GM18519 (cell line): ENCODE data around the gene CCDC149.

Experiments used
- ATAC-seq: cut with Tn5 transposase; IDR thresholded peaks from one replicate; pipeline ENCODE4 v1.9.1; 2021; ENCODE audit warnings: mild to moderate bottlenecking, moderate library complexity; ENCODE audit not compliant: unreplicated experiment, low FRiP score

The CCDC149 gene

DNA sequence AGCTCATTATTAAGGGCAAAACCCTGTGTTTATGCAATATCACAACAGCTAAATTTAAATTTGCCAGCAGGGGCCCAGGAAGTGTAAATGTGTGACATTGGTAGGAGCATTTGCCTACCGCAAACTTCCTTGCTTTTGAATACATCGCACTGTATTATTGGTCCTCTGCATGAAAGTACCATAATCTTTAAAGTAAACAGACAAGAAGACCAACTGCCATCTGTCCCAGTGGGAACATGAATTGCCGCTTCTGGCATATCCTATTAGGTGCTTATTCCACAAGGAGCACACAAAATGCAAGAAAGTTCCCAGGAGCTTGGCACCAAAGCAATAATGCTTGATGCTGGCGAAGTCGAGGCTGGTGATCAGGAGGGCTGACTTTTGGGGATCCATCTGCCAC lies 66.1 kb downstream of the CCDC149 start:
- ATAC-seq, result no peak

DNA sequence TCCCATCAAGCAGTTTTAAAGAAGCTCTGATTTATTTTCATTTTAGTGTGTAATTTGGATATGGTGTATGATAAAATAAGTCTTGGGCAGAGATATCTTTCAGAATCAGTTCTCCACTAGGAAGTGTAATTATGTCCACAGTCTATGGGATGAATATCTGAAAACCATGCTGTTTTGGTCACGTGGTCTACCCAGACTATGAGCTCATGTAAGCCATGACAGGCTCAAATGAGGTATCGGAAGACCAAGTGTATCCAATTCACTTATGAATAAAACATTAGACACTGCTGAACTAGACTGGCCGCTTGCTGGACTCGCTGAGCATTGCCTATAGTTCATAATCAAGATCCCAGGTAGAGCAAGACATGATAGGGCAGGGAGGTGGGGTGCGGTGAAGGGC lies 66.9 kb downstream of the CCDC149 start:
- ATAC-seq, result no peak

DNA sequence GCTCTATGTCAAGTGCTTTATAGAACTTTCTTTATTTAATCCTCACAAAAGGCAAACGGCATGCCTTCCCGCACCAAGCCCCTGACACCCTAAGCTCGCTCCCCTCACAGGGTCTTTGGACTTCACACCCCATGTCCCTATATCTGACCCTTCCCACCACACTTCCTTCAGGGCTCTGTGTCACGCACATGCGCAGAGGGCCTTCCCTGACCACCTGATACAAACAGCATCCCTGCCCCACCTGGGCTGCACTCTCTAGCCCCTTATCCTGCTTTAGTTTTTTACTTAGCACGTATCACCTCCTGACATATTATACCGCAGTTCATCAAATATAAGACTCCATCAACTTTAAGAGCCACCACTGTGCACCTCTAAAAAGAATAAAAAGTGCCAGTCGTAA lies 67.7 kb downstream of the CCDC149 start:
- no peak for ATAC-seq

DNA sequence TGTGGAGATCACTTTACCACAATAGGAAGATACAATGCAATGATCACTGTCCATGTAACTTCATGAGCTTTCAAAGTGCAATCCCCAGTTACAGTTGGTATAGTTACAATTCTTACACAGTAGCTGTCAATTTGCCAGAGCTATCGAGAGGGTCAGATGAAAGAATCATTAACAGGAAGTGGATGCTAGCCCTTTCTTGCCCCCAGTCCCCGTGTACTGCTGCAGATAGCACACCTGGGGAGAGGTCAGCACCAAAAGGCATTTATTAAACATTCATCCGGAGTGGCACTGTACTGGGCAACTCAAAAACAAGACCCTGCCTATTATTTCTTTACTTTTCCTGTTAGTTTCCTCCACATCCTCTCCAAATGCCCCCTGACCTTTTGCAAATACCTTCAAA lies 69.7 kb downstream of the CCDC149 start:
- ATAC-seq, result no peak

DNA sequence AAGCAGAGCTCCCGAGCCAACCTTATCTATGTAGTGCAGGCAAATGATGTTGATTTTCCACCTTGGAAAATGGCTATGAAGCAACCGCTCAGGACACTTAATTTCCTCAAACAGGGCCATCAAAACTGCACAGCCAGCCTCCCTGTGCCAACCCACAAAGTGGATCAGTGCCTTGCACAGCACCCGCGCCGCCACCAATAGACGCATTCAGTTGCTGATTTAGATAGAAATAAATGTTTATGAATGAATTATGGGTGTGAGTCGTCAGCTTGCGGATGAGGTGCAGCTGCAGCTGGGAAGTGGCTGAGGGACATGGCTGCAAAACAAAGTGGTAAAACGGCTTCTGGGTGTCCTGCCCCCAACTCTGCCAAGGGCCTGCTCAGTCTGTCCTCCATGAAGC lies 70.5 kb downstream of the CCDC149 start:
- ATAC-seq, result no peak

DNA sequence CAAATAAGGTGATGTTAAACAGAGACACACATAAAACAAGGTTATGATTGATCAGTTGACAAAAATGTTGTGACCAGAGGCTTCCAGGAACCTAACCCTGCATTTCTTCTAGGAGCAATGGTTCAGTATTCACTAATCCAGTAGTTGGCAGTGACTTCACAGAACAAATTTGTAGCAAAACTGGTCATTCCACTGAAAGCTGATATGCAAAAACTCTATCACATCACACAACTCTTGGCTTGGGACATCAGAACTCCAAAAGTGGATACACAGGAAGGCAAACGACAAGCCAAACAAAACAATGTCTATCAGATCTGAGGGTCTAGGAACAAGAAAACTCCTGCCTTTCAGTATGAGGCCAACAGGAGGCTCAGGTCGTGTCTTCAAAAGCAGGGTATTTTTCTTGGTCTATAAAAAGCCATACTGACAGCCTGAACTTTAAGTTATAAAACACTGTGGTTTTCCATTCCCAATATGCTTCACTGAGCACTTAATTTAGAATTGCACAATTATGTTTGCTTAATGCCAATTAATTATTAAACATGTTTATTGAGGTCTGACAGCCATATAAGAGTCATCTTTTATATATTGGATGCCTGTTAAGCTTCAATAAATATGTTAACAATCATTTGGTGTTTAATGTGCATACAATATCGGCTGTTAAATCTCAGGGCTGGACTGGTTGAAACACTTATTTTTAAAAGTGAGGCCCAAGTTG lies 71.9 kb downstream of the CCDC149 start:
- no peak for ATAC-seq

DNA sequence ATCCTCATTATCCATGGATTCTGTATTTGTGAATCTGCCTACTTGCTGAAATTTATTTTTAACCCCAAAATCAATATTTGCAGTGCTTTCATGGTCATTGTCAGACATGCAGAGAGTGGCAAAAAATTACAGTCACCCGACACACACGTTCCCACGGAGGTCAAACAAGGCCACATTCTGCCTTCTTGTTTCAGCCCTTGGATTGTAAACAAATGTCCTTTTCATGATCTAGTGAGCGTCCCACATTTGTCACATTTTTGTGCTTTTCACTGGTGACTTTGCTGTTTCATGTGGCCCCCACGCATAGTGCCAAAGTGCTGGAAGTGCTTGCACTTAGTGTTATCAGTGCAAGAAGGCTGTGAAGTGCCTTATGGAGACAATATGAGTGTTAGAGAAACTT lies 72.5 kb downstream of the CCDC149 start:
- ATAC-seq, result no peak

DNA sequence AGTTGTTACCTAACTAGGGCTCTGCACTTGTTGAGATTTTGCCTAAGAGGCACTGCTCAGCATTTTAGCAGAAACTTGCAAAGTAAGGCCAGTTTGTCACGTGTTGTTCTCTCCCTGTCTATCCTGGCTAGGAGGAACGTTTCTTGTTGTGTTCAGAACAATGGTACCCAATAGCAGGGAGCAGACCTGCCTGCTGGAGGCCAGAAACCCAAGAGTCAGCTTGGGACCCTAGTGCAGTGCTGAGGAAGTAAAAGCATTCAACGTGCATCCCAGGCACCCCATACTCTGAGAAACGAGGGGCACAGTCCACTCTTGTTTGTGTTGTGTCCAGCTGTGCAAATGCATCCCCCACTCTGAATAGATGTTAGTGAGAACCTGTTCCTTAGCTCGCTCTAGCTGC lies 75.1 kb downstream of the CCDC149 start:
- ATAC-seq, result no peak

DNA sequence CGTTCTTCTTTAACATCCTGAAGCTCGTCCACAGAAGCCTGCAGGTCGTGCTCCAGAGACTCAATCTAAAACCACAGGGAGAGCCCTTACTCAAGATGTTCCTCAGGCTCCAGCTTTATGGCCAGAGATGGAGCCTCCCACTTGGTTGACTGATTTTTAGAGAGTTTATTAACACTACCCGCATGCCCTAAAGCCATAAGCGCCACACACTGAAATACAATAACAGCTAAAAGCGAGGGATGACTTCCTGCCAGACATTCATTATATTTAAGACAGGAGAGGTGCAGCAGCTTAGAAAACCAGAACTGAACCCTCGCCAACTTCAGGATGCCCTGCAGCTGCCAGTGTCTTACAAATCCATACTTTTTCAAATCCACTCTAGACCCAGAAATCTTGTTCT lies 75.5 kb downstream of the CCDC149 start:
- ATAC-seq, result no peak

DNA sequence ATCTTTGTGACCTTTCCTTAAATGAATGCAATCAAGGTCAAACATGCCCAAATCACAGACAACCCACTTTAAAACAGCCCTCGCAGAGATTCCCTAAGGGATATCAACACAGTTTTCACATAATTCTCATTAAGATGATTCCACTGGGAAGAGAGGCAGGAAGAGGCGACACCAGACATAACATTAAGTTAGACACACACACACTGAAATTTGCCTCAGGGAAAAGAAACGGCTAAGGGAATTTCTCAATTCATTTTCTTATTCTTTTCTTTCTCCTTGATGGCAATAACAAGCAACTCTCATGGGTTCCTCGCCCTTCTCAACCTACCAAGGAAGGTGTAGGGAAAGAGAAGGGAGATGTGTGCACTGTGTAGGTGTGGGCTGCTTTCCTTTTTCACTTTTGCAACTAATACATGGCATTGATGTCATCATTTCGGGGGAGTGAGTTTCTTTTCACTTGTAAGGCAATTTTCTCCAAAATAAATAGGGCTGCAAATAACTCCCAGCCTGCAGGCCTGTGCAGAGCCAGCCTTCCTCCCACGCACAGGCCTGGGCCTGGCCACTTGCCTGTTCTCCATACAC lies 76.1 kb downstream of the CCDC149 start:
- ATAC-seq, result no peak

DNA sequence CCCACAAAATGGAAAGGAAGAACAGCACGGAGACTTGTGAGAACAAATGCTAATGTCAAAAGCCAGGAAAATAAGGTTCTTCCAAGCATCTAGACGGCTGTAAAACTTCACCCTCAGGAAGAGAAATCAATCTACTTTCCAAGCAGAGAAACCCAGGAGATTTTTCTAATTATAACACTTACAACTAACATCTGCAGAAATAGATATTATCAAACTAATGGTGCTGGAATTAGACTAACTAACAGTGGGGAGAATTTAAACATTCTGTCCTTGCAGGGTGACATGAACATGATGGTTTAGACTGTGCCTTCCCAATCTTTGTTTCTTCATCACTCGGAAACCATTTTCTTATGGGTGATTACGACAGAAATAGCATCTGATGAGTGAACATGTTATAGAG lies 77.1 kb downstream of the CCDC149 start:
- no peak for ATAC-seq

DNA sequence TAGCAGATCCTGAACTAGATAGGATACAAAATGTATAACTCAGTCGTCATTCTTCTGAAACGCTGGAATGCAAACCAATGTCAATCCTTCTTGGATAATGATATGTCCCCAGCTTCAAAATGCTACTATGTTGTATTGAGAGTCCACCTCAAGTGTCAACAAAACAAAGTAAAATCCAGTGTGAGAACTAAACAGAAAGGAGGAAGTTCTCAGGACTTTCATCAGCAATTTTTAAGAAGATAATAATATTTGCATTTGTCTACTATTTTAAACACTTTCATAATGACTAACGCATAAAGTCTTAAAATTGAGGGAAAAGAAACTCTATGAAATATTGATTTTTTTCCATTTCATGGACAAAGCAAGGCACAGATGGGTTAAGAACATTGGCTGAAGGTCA lies 81.2 kb downstream of the CCDC149 start:
- peak; percentile 42 for ATAC-seq

DNA sequence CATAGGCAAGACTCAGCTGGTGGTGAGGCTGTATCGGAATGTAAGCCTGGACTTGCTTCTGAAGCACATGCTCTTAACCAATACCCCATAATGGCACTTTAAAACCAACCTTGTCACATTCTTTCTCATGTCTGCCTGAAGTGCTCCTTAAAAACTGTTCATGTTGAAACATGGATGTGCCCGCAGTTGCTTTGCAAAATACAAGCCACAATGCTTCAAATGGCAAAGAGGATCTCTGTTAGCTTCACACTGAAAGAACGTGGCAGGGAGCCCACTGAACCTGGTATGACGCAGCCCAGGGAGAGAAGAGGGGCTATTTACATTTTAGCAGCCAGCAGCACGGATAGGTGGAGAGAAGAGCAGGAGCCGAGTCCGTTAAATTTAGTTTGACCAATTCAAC lies 88.1 kb downstream of the CCDC149 start:
- ATAC-seq, result no peak

DNA sequence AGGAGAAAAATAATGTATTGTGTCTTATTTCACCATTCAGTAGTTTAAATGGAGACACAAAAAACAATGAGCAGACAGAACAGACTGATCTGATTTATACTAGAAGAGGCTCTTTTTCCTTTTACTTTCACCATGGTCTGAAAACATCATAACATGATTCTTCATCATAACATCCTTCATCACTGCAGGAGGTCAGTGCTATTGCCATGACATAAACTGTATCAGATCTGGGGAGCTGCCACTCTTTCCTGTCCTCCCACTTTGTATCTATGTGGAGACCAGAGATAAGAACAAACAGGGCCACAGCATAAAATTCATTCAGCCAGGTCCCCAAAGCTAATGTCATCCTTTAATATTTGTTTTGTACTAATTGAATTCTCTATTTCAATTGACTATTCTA lies 92.3 kb downstream of the CCDC149 start:
- ATAC-seq, result no peak

DNA sequence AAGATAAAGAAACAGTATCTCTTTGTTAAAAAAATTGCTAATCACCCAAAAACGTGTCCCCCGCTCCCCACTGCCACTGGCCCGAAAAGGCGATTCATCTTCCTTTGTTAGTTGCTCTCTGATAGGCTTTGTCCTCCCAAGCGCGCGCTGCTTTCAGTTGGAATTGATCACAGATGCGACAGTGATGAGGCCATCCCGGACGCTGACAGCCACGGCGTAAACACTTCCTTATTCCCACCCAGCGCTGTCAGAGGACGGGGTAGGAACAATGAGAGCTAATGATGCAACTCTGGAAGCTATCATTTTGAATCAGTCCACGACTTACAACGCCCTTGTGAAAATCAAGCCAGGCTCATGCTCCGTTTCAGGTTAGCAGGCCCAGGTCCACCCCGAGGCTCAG lies 96.0 kb downstream of the CCDC149 start:
- ATAC-seq, result no peak

DNA sequence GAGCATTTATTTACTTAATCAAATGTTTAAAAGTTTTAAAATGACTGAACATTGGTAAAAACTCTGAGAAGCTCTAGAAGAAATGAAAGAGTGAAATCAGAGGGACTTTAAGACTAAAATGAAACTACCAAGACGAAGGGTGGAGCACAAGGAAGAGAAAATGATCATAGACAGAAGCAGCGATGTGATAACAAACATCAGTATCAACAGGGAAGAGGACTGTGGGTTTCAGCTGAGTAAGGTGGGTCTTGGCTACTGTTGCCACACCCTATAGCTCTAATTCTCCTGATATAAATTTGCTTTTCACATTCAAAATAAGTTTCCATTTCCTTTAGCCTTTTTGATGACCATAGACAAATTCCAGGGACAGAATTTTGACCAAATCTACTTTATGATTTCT lies 99.1 kb downstream of the CCDC149 start:
- no peak for ATAC-seq

DNA sequence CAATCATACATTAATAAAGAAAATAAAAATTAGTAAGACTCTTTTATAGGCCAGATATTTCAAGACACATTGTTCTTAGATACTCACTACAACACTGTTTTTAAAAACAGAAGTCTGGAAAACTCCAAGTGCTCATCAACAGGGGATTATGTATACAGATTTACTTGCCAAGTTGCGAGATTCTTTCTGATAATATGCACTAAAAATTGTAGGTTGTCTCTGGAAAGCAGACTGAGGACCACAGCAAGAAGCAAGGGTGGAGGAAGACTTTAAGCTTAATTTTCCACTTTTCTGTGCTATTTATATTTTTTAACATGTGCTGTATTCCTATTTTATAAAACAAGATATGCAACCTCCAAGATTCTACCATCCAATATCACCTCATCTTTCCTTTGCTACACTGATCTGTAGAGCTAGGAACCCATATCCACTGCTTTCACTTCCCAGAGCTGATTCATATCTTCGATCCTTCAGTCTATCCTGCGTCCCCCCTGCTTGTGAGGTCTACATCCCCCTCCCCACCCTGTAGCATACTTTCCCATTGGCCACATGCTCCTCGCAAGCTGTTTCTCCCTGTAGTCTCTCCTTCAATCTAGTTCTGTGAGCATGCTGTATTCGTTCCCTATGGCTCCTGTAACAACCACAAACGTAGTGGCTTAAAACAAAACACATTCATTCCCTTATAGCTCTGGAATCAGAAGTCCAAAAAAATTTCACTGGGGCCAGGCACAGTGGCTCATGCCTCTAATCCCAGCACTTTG lies 101.8 kb downstream of the CCDC149 start:
- ATAC-seq, result no peak

DNA sequence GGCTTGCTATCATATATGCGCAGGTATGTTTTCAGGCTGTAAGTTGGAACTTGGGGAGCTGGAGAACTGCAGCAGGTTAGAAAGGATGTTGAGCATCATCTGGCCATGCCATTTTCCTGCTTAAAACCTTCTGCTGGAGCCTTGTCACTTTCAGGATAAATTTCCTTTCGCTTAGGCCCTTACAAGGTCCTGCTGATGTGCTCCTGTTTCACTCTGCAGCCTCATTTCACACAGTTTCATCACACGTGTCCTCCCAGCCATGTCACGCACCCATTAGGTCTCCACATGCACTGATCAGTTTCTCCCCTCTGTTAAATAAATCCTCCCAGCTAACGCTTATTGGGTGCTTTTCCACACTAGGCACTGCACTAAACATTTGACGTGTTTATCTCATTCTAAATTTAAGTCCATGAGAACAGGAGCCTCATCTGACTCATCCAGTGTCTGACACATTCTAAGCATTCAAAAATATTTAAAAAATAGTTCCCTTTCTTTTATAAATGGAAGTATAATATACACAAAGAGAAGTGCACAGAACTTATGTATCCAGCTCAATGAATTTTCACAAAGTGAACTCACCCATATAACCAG lies 102.9 kb downstream of the CCDC149 start:
- no peak for ATAC-seq

DNA sequence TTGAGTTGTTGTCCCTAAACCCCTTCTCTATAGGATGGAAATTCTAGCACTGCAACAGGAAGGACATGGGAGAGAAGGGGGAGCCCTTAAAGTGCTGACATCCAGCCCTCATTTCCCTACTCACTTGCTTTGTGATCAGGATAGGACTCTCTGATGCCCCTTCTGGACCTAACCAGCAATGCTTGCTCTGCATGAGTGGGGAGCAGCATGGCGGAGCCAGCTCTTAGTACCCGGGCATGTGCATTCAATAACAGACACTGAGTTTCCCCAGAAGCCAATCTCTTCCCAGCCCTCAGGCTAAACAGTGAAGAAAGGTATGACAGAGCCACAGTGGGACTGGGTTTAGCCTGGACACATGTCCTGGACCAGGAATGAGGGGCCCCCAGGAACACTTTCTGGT lies 103.5 kb downstream of the CCDC149 start:
- no peak for ATAC-seq

DNA sequence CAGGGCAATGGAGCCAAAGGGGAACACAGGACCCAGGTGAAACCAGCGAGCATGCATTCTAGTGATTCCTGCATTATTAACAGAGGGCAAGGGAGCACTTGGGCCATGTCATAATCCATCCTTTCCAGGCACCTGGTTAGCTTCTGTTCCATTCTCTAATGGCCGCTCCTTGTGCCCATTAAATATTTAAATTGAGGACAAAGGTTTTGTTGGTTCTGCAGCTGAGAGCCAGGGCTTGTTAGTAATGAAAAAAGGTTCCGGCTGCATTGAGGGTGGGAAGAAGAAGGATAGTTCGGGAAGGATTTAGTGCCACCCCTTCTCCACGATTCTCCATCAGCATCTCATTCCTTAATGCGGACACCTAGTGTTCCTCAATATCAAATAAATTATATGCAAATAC lies 103.9 kb downstream of the CCDC149 start:
- ATAC-seq, result no peak

DNA sequence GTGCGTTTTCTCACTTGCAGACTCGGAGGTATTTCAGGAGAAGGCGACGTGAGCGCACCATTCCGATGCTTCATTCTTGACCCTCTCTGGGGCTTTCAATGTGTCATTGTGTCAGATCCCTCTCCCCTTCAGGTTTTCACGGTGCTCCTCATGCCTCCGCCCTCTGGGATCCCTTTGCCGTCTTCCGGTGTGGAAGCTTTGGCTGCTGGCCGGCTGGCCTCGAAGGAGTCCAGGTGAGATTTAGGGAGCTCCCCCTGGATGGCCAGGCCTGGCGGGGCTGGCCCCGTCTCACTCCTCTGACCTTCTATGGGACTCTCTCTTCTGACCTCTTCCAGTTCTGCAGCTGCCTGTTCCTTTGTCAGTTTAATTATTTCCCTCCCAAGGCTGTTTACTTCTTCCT lies 104.6 kb downstream of the CCDC149 start:
- no peak for ATAC-seq

DNA sequence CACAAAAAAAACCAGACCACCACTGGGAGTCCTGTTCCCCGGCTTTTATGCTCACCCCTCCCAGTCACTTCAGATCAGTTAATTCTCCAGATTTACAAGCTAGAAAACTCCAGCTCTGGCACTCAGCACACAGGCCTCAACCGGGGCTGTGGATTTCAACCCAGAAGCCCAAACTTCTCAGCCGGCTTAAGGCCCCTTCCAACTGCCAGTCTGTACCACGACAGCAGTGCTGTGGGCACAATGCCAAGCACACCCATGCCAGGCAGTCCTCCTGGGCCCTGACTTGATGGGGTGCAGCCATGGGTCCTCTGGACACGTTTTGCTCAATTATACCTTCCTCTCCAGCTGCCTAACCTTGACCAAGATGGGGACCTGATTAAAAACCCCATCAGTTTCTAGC lies 105.2 kb downstream of the CCDC149 start:
- ATAC-seq, result no peak
